ENCODE data around the gene CAMKK1. TPM values are rescaled to one million over a fixed set of nuclear protein-coding genes. Genes with fewer than 3 reads are reported as not detected.
A peak's percentile ranks its signal among the peaks of the same experiment; 100 is the strongest.

Gene CAMKK1
- total and polyA plus RNA-seq, 2 donors (not counting 1 experiment from before 2014, with no cell fraction given): 4.5 to 35.9 TPM

DNA sequence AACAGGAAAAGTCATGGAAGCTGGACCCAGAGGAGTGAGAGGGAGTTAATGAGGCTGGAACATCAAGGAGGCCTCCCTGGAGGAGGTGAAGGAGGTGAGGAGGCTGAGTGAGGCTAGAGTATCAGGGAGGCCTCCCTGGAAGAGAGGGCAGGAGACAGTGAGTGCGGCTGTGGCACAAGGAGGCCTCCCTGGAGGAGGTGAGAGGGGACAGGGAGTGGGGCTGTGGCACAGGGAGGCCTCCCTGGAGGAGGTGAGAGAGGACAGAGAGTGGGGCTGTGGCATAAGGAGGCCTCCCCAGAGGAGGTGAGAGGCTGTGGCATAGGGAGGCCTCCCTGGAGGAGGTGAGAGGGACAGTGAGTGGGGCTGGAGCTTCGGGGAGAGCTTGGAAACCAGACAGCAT is 5.5 kb downstream of the CAMKK1 start:
- H3K4me3 Mint-ChIP-seq: peak overlapping the region; percentile 37
- Histone ChIP-seq H3K4me1 (ENCODE audit: control insufficient read depth in 2 of 2, insufficient read depth in 2 of 2, low read length in 2 of 2) (peaks cover 30 to 46% of the 10 kb centered on the region in 2 donors), H3K4me3 (ENCODE audit: control extremely low read depth in 1 of 5, extremely low read depth in 1 of 5, insufficient read depth in 1 of 5, low read depth in 2 of 5, low read length in 4 of 5) (peak overlapping the region in 1 of 5 experiments; percentile 8), H3K9ac (ENCODE audit: low read length) (peak overlapping the region; percentile 31), H2AFZ (ENCODE audit: insufficient read depth, low read depth, low read length, poor library complexity, severe bottlenecking) (peak overlapping the region; percentile 48), H4K20me1 (ENCODE audit: control insufficient read depth, insufficient read depth, low read length, poor library complexity, severe bottlenecking) (no peaks in the 10 kb centered on the region), H3K36me3 (replicated peaks in 1 of 2; ENCODE audit: control extremely low read depth in 1 of 2, control insufficient read depth in 1 of 2, extremely low read depth in 1 of 2, insufficient read depth in 2 of 2, low read length in 1 of 2) (peaks cover 0 to 14% of the 10 kb centered on the region in 2 experiments), H3K4me2 (replicated peaks; ENCODE audit: low read depth, low read length, poor library complexity, severe bottlenecking) (peak overlapping the region; percentile 68), H3K27ac (ENCODE audit: low read length in 2 of 2) (peak overlapping the region; percentile 20 to 65), H3K9me3 (ENCODE audit: control extremely low read depth in 1 of 3, control insufficient read depth in 2 of 3, insufficient read depth in 1 of 3, low read length in 2 of 3) (no peaks in the 10 kb centered on the region), H3K27me3 (replicated peaks in 1 of 4; ENCODE audit: control extremely low read depth in 1 of 4, control insufficient read depth in 3 of 4, insufficient read depth in 4 of 4, low read length in 3 of 4) (no peaks in the 10 kb centered on the region), H3K79me2 (ENCODE audit: control insufficient read depth, insufficient read depth, low read length) (peaks cover 13% of the 10 kb centered on the region)
- H3K27ac Mint-ChIP-seq: peak overlapping the region; percentile 26
- intact Hi-C loops (cut with micrococcal nuclease): no loop called here
- H3K9me3 Mint-ChIP-seq (ENCODE audit: insufficient read depth): no peaks in the 10 kb centered on the region
- TF ChIP-seq EZH2 (IDR thresholded peaks at IDR 0.05; ENCODE audit: borderline replicate concordance, insufficient read depth, low read depth, low read length, poor library complexity, severe bottlenecking): no peak
- TF ChIP-seq, protein P1, sequence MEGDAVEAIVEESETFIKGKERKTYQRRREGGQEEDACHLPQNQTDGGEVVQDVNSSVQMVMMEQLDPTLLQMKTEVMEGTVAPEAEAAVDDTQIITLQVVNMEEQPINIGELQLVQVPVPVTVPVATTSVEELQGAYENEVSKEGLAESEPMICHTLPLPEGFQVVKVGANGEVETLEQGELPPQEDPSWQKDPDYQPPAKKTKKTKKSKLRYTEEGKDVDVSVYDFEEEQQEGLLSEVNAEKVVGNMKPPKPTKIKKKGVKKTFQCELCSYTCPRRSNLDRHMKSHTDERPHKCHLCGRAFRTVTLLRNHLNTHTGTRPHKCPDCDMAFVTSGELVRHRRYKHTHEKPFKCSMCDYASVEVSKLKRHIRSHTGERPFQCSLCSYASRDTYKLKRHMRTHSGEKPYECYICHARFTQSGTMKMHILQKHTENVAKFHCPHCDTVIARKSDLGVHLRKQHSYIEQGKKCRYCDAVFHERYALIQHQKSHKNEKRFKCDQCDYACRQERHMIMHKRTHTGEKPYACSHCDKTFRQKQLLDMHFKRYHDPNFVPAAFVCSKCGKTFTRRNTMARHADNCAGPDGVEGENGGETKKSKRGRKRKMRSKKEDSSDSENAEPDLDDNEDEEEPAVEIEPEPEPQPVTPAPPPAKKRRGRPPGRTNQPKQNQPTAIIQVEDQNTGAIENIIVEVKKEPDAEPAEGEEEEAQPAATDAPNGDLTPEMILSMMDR (IDR thresholded peaks at IDR 0.05): no peak
- peaks cover 40% of the 10 kb centered on the region for H3K4me1 Mint-ChIP-seq
- no peaks in the 10 kb centered on the region for H3K27me3 Mint-ChIP-seq
- ATAC-seq (ENCODE audit: low read depth) (no peak), DNase-seq (no peak)
- CTCF ChIA-PET: no interaction called here
- WGBS (ENCODE audit: insufficient coverage): 83% methylated on average over 2 of the region's 2 CpGs
- POLR2A ChIA-PET: interaction anchor here (1.5 kb wide), 1 partner anchor 18 kb away, joined by 4 read pairs; no protein-coding TSS in a partner anchor

DNA sequence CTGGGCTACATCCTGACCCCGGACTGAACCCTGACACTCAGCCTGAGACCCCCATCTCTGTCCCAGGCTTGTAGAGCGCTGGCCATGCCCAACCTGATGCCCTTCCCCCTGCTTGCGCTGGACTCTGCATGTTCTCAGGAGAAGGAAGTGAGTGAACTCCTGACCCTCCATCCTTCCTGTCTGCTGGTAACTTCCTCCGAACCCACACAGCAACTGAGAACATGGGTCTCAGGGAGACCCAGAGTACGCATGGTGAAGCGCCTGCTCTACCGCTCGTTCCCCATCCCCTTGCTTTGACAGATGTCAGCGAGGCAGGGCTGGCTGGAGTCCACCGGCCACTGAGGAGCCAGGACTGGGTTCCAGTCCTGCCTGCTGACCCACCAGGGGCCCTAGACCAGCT is 6.1 kb downstream of the CAMKK1 start:
- intact Hi-C loops (cut with micrococcal nuclease): no loop called here
- peak overlapping the region; percentile 37 for H3K4me3 Mint-ChIP-seq
- Histone ChIP-seq H3K27me3 (replicated peaks in 1 of 4; ENCODE audit: control extremely low read depth in 1 of 4, control insufficient read depth in 3 of 4, insufficient read depth in 4 of 4, low read length in 3 of 4) (no peaks in the 10 kb centered on the region), H3K4me3 (ENCODE audit: control extremely low read depth in 1 of 5, extremely low read depth in 1 of 5, insufficient read depth in 1 of 5, low read depth in 2 of 5, low read length in 4 of 5) (peak overlapping the region in 1 of 5 experiments; percentile 25), H3K4me2 (replicated peaks; ENCODE audit: low read depth, low read length, poor library complexity, severe bottlenecking) (peak overlapping the region; percentile 68), H3K9ac (ENCODE audit: low read length) (peak overlapping the region; percentile 31), H3K79me2 (ENCODE audit: control insufficient read depth, insufficient read depth, low read length) (peaks cover 12% of the 10 kb centered on the region), H4K20me1 (ENCODE audit: control insufficient read depth, insufficient read depth, low read length, poor library complexity, severe bottlenecking) (no peaks in the 10 kb centered on the region), H3K36me3 (replicated peaks in 1 of 2; ENCODE audit: control extremely low read depth in 1 of 2, control insufficient read depth in 1 of 2, extremely low read depth in 1 of 2, insufficient read depth in 2 of 2, low read length in 1 of 2) (peaks cover 0 to 14% of the 10 kb centered on the region in 2 experiments), H2AFZ (ENCODE audit: insufficient read depth, low read depth, low read length, poor library complexity, severe bottlenecking) (peak overlapping the region; percentile 48), H3K9me3 (ENCODE audit: control extremely low read depth in 1 of 3, control insufficient read depth in 2 of 3, insufficient read depth in 1 of 3, low read length in 2 of 3) (no peaks in the 10 kb centered on the region), H3K4me1 (ENCODE audit: control insufficient read depth in 2 of 2, insufficient read depth in 2 of 2, low read length in 2 of 2) (peaks cover 26 to 42% of the 10 kb centered on the region in 2 donors), H3K27ac (ENCODE audit: low read length in 2 of 2) (peak overlapping the region; percentile 20 to 65)
- peak overlapping the region; percentile 26 for H3K27ac Mint-ChIP-seq
- no peaks in the 10 kb centered on the region for H3K27me3 Mint-ChIP-seq
- DNase-seq (peak; percentile 65), ATAC-seq (ENCODE audit: low read depth) (peak; percentile 25)
- H3K4me1 Mint-ChIP-seq: peaks cover 36% of the 10 kb centered on the region
- no peaks in the 10 kb centered on the region for H3K9me3 Mint-ChIP-seq (ENCODE audit: insufficient read depth)
- WGBS (ENCODE audit: insufficient coverage): 29% methylated on average over 9 of the region's 10 CpGs
- TF ChIP-seq EZH2 (IDR thresholded peaks at IDR 0.05; ENCODE audit: borderline replicate concordance, insufficient read depth, low read depth, low read length, poor library complexity, severe bottlenecking): no peak
- TF ChIP-seq, protein P1 (IDR thresholded peaks at IDR 0.05): no peak
- POLR2A ChIA-PET: no interaction called here
- CTCF ChIA-PET: no interaction called here

All from B cell (primary cell).